Esophagus (tissue), 2 donors: Measurements from ENCODE around the gene MIA. TPM values are rescaled to one million over a fixed set of nuclear protein-coding genes. Genes with fewer than 3 reads are reported as not detected.
"Not testable (repeated sequence)": the region's sequence is repeated elsewhere in the genome, so short reads cannot be mapped to it uniquely, and the experiment has no call there.

ENCODE experiments used
- H3K27ac ChIP-seq, 2 donors: one replicate each; pipeline ENCODE4 v1.5.1; 2013; ENCODE audit warnings: low read depth in 2 of 2, mild to moderate bottlenecking in 2 of 2, inconsistent platforms in 1 of 2, low read length in 1 of 2, moderate library complexity in 1 of 2
- H3K27me3 ChIP-seq, 2 donors: one replicate each; pipeline ENCODE4 v1.6.1; 2013; ENCODE audit warnings: low read length in 2 of 2, control low read depth in 1 of 2, mild to moderate bottlenecking in 1 of 2; ENCODE audit not compliant: insufficient read depth in 2 of 2, control insufficient read depth in 1 of 2
- H3K36me3 ChIP-seq, 2 donors: one replicate each; pipeline ENCODE4 v1.6.1; 2013; ENCODE audit warnings: low read length in 1 of 2; ENCODE audit not compliant: control insufficient read depth in 2 of 2, insufficient read depth in 2 of 2
- H3K4me1 ChIP-seq, 2 donors: one replicate each; pipeline ENCODE4 v1.6.1; 2013; ENCODE audit warnings: low read length in 1 of 2; ENCODE audit not compliant: control insufficient read depth in 2 of 2, insufficient read depth in 2 of 2
- H3K4me3 ChIP-seq, 2 donors: one replicate each; pipeline ENCODE4 v1.5.1; 2013; ENCODE audit warnings: low read length in 2 of 2, mild to moderate bottlenecking in 2 of 2, low read depth in 1 of 2, moderate library complexity in 1 of 2
- H3K9me3 ChIP-seq, 2 donors: one replicate each; pipeline ENCODE4 v1.6.1; 2013; ENCODE audit warnings: mild to moderate bottlenecking in 2 of 2, low read depth in 1 of 2, low read length in 1 of 2, moderate library complexity in 1 of 2; ENCODE audit not compliant: control insufficient read depth in 2 of 2, insufficient read depth in 1 of 2
- whole genome bisulfite sequencing, 2 donors: extraction: QIAGEN DNeasy Blood & Tissue Kit; methylation state at CpG; one replicate each; pipeline ENCODE4 v1.1.7; 2013; 5-methylcytosine and 5-hydroxymethylcytosine counted together
- polyA plus RNA-seq, 2 donors: library from polyadenylated mRNA; stranded (reverse); fragments of 200-250 nt; gene quantifications; one replicate each; pipeline ENCODE4 v1.2.3, GENCODE V29; 2013
- donor health status: healthy with polysubstance abuse.
- donor health status: Bipolar disorder and iron deficiency.

MIA gene
- 1 to 10 TPM in 1 of 2 donors, under 1 TPM in 1; 0.47 to 1.8 TPM for polyA plus RNA-seq

DNA sequence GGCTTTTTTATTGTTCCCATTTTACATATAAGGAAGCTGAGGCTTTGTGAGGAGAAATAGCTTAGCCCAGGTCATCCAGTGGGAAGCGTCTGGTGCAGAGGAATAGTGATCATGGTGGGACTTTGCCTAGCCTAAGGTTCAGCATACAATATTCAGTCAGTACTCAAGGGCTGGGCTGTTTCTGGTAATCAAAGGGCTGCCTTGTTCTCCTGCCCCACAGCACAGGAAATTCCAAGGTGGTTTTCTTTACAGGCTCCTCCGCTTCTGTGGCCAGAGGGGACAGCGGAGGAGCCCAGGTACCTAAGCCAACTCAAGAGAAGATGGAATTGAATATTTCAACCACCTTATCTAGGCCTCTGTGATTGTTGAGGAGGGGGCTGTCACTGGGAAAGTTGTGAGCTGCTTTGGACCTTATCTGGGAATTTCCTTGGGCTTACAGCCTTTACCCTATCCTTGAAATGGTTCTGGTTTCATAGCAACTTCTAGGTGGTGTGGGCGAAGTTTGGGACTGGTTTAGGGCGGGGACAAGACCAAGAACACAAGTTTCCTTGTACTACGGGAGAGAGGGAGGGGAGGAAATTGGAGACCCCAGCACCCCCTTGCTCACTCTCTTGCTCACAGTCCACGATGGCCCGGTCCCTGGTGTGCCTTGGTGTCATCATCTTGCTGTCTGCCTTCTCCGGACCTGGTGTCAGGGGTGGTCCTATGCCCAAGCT is at the start of gene MIA:
Gene MIA, plus strand, starts transcription at position 606 of the 716 bp plus-strand sequence. Its CDS starts 22 bp downstream, at position 628.
- peaks cover 0 to 9% of the 10 kb centered on the region in 2 donors for H3K4me1 ChIP-seq
- no peaks in the 10 kb centered on the region for H3K36me3 ChIP-seq
- H3K27ac ChIP-seq, result no peak within 1 kb of the TSS
- H3K27me3 ChIP-seq, result no peaks in the 10 kb centered on the region
- H3K9me3 ChIP-seq, result no peaks in the 10 kb centered on the region
- 84 to 85% methylated on average over 9 of the region's 9 CpGs for WGBS, 2 donors
- H3K4me3 ChIP-seq, result no peak within 1 kb of the TSS

GRCh38 chr19:40726279-40726678 is 49.0 kb upstream of the MIA start:
- peaks cover 0 to 2% of the 10 kb centered on the region in 2 donors for H3K4me1 ChIP-seq
- 95 to 96% methylated on average over 4 of the region's 4 CpGs for WGBS, 2 donors
- H3K9me3 ChIP-seq, result no peaks in the 10 kb centered on the region
- peaks cover 18 to 42% of the 10 kb centered on the region in 2 donors for H3K36me3 ChIP-seq
- no peaks in the 10 kb centered on the region for H3K27me3 ChIP-seq
- H3K27ac ChIP-seq, result no peak overlapping the region
- H3K4me3 ChIP-seq, result no peak overlapping the region

- WGBS, 2 donors, result 82 to 88% methylated on average over 5 of the region's 5 CpGs
- H3K36me3 ChIP-seq, result peaks cover 27 to 47% of the 10 kb centered on the region in 2 donors
Measured at GRCh38 chr19:40730065-40730464, 45.3 kb upstream of the MIA start.

DNA sequence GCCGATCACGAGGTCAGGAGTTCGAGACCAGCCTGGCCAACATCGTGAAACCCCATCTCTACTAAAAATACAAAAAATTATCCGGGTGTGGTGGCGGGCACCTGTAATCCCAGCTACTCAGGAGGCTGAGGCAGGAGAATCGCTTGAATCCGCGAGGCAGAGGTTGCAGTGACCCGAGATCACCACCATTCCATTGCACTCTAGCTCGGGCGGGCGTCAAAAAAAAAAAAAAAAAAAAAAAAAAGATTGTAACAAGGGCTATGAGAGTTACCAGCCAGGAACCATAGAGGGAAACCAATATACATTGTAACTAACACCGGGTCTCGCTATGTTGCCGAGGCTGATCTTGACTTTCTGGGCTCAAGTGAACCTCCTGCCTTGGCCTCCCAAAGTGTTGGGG is 43.0 kb upstream of the MIA start:
- H3K4me3 ChIP-seq, H3K4me1 ChIP-seq: not testable (repeated sequence)
- WGBS, 2 donors, result 96 to 97% methylated on average over 16 of the region's 16 CpGs

More at GRCh38 chr19:40730065-40730464, 45.3 kb upstream of the MIA start:
- H3K27me3 ChIP-seq, H3K4me1 ChIP-seq, H3K4me3 ChIP-seq, H3K27ac ChIP-seq, H3K9me3 ChIP-seq: not testable (repeated sequence)

DNA sequence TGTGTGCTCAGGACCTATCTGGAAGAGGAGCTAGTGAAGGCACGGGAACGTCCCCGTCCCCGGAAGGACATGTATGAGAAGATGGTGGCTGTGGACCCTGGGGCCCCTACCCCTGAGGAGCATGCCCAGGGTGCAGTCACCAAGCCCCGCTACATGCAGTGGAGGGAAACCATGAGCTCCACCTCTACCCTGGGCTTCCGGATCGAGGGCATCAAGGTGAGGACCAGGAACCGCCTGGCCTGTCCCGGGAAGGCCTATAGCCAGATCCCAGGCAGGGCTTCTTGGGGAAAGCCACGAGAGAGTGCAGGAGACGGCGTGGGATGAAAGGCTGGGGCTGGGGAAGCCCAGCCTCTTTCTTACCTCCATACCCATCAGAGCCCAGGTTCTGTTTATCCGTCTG is 42.2 kb upstream of the MIA start:
- Histone ChIP-seq H3K9me3 (no peaks in the 10 kb centered on the region), H3K4me1 (peaks cover 2 to 4% of the 10 kb centered on the region in 2 donors), H3K27me3 (no peaks in the 10 kb centered on the region), H3K27ac (no peak overlapping the region), H3K36me3 (peaks cover 24 to 42% of the 10 kb centered on the region in 2 donors), H3K4me3 (no peak overlapping the region)
- WGBS, 2 donors, result 87 to 93% methylated on average over 13 of the region's 13 CpGs

More for the DNA sequence above, 43.0 kb upstream of the MIA start:
- H3K36me3 ChIP-seq, result peaks cover 20 to 46% of the 10 kb centered on the region in 2 donors
- not testable (repeated sequence) for H3K27me3 ChIP-seq, H3K27ac ChIP-seq, H3K9me3 ChIP-seq

- Histone ChIP-seq H3K9me3 (no peaks in the 10 kb centered on the region), H3K27ac (peak overlapping the region; percentile 76 to 87), H3K36me3 (peaks cover 24 to 53% of the 10 kb centered on the region in 2 donors), H3K4me1 (peaks cover 10 to 16% of the 10 kb centered on the region in 2 donors), H3K4me3 (no peak overlapping the region), H3K27me3 (no peaks in the 10 kb centered on the region)
- WGBS, 2 donors, result 72 to 74% methylated on average over 11 of the region's 11 CpGs
Measured at GRCh38 chr19:40735013-40735771, 40.1 kb upstream of the MIA start.

DNA sequence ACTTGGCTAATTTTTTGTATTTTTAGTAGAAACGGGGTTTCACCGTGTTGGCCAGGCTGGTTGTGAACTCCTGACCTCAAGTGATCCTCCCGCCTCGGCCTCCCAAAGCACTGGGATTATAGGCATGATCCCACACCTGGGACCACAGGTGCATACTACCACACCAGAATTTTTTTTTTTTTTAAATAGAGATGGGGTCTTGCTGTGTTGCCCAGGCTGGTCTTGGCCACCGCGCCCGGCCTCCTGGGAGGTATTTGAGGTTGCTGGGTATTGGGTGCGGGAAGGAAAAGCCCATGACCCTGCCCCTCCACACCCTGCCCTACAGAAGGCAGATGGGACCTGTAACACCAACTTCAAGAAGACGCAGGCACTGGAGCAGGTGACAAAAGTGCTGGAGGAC is 38.7 kb upstream of the MIA start:
- Histone ChIP-seq H3K4me1 (peaks cover 13 to 16% of the 10 kb centered on the region in 2 donors), H3K4me3 (no peak overlapping the region), H3K27me3 (no peaks in the 10 kb centered on the region), H3K9me3 (no peaks in the 10 kb centered on the region), H3K27ac (peak overlapping the region; percentile 61 to 70), H3K36me3 (peaks cover 19 to 52% of the 10 kb centered on the region in 2 donors)
- WGBS, 2 donors, result 85 to 93% methylated on average over 9 of the region's 9 CpGs

DNA sequence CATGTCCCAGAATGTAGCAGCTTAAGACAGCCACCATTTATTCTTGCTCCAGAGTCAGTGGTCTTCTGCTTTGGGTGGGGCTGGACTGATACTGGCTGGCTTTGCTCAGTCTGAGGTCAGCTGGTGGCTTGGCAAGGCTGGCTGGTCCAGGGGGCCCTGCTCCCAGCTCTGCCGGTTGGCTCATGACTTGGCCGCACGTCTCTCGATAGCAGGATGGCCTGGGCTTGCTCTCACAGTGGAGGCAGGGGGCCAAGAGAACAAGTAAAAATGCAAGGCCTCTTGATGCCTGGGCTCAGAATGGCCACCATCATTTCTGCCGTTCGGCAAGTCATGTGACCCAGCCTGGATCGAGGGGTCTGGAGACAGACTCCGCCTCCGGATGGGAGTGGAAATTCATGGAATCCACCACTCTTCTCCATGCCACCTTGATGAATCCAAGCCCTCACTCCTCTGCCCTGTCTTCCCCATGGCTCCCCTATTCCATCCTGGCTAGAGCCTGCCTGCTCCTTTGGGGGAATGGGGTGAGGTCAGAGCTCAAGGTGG is 38.1 kb upstream of the MIA start:
- no peaks in the 10 kb centered on the region for H3K27me3 ChIP-seq
- H3K9me3 ChIP-seq, result no peaks in the 10 kb centered on the region
- H3K4me3 ChIP-seq, result no peak overlapping the region
- WGBS, 2 donors, result 87 to 94% methylated on average over 9 of the region's 9 CpGs
- peak overlapping the region in 1 of 2 donors; percentile 70 for H3K27ac ChIP-seq
- peaks cover 19 to 51% of the 10 kb centered on the region in 2 donors for H3K36me3 ChIP-seq
- H3K4me1 ChIP-seq, result peaks cover 13 to 17% of the 10 kb centered on the region in 2 donors

DNA sequence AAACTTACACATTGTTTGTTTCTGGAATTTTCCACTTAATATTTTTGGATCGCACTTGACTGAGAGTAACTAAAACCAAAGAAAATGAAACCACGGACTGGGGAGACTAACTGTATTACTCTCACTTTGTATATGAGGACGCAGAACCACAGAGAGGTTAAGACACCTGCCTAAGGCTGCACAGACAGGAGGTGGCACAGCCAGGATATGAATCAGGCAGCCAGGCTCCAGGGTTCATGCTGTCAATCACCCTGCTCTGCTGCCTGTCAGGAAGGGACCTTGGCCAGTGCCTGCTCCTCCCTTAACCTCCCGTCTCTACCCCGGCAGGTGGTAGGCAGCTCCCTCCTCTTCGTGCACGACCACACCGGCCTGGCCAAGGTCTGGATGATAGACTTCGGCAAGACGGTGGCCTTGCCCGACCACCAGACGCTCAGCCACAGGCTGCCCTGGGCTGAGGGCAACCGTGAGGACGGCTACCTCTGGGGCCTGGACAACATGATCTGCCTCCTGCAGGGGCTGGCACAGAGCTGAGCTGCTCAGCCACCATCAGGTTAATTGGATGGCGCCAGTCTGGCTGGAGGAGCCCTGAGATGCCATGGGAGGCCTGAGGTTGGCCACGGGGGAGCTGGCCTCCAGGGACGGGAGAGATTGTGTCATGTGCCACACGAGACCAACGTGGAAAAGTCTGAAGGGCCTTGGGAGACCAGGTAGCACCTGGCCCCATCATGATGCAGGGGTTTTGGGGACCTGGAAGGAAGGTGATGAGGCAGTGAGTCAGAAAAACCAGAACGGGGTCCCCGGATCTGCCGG is 36.1 kb upstream of the MIA start:
- peak overlapping the region; percentile 71 to 75 for H3K27ac ChIP-seq
- H3K9me3 ChIP-seq, result no peaks in the 10 kb centered on the region
- H3K4me3 ChIP-seq, result no peak overlapping the region
- 78 to 79% methylated on average over 22 of the region's 22 CpGs for WGBS, 2 donors
- H3K27me3 ChIP-seq, result no peaks in the 10 kb centered on the region
- peaks cover 15 to 20% of the 10 kb centered on the region in 2 donors for H3K4me1 ChIP-seq
- peaks cover 9 to 46% of the 10 kb centered on the region in 2 donors for H3K36me3 ChIP-seq
